Lung (tissue), 12 donors: Measurements from ENCODE around the gene GSTA1. TPM values are rescaled to one million over a fixed set of nuclear protein-coding genes. Genes with fewer than 3 reads are reported as not detected.
"Not testable (repeated sequence)": the region's sequence is repeated elsewhere in the genome, so short reads cannot be mapped to it uniquely, and the experiment has no call there.

Source experiments
- ATAC-seq: fragments of 200-7000 bp; cut with Tn5 transposase; one replicate; pipeline ENCODE4 v1.9.1; 2020; ENCODE audit warnings: moderate number of reproducible peaks; ENCODE audit not compliant: insufficient read depth, low FRiP score
- DNase-seq, 3 donors: peaks; one replicate each; pipeline ENCODE4 v3.0.0-alpha.2; 2013 to 2017
- H3K27ac ChIP-seq, 2 donors: one replicate each; pipeline ENCODE4 v1.5.1; 2013; ENCODE audit warnings: mild to moderate bottlenecking in 2 of 2, moderate library complexity in 2 of 2, control low read depth in 1 of 2, inconsistent platforms in 1 of 2, low read depth in 1 of 2, low read length in 1 of 2
- H3K27me3 ChIP-seq, 3 donors: one replicate each; pipeline ENCODE4 v1.5.1; 2013; ENCODE audit warnings: low read length in 2 of 3; ENCODE audit not compliant: control insufficient read depth in 3 of 3, insufficient read depth in 3 of 3
- H3K36me3 ChIP-seq, 4 donors: one replicate each; pipeline ENCODE4 v1.5.1; 2013; ENCODE audit warnings: low read length in 4 of 4, mild to moderate bottlenecking in 1 of 4, moderate library complexity in 1 of 4; ENCODE audit not compliant: control insufficient read depth in 4 of 4, insufficient read depth in 4 of 4
- H3K4me1 ChIP-seq, 5 donors: one replicate each; pipeline ENCODE4 v1.5.1; 2013; ENCODE audit warnings: low read length in 5 of 5, mild to moderate bottlenecking in 2 of 5, moderate library complexity in 1 of 5; ENCODE audit not compliant: control insufficient read depth in 5 of 5, insufficient read depth in 5 of 5
- H3K4me3 ChIP-seq: one replicate; pipeline ENCODE4 v1.5.1; 2013; ENCODE audit warnings: mild to moderate bottlenecking, control low read depth, moderate library complexity
- H3K9ac ChIP-seq, 2 donors: one replicate each; pipeline ENCODE4 v1.5.1; 2013; ENCODE audit warnings: low read length in 2 of 2, control low read depth in 1 of 2; ENCODE audit not compliant: insufficient read depth in 1 of 2
- H3K9me3 ChIP-seq, 4 donors: one replicate each; pipeline ENCODE4 v1.5.1; 2013; ENCODE audit warnings: low read length in 3 of 4, mild to moderate bottlenecking in 1 of 4, moderate library complexity in 1 of 4; ENCODE audit not compliant: control insufficient read depth in 4 of 4, insufficient read depth in 3 of 4
- WGBS, 2 donors: extraction: QIAGEN DNeasy Blood & Tissue Kit; methylation state at CpG; one replicate each; pipeline ENCODE4 v1.1.7; 2013; 5-methylcytosine and 5-hydroxymethylcytosine counted together
- polyA plus RNA-seq, 2 donors: library from polyadenylated mRNA; stranded (reverse); fragments of 200-250 nt; gene quantifications; one replicate each; pipeline ENCODE4 v1.2.1, GENCODE V29; 2013
- total RNA-seq, 2 donors: library from RNA; depleted of rRNA in 1 of 2; stranded (reverse); fragments of >200 nt in 1 of 2; gene quantifications; one replicate each; pipeline ENCODE4 v1.2.1, GENCODE V29; 2014 to 2021
- TF ChIP-seq, protein P1 (sequence below): IDR thresholded peaks from 2 replicates; pipeline ENCODE4 v1.5.1; 2012; ENCODE audit warnings: mild to moderate bottlenecking; ENCODE audit errors: control extremely low read depth, extremely low read depth
- donor health status: control.
- donor health status: control.
- donor health status: Bipolar disorder and iron deficiency.
- donor health status: healthy.
- donor health status: DM: yes; HTN: yes; CAD: no.

Gene GSTA1
- total and polyA plus RNA-seq, 4 donors = 4.0 to 65.0 (median 29.0) TPM

DNA sequence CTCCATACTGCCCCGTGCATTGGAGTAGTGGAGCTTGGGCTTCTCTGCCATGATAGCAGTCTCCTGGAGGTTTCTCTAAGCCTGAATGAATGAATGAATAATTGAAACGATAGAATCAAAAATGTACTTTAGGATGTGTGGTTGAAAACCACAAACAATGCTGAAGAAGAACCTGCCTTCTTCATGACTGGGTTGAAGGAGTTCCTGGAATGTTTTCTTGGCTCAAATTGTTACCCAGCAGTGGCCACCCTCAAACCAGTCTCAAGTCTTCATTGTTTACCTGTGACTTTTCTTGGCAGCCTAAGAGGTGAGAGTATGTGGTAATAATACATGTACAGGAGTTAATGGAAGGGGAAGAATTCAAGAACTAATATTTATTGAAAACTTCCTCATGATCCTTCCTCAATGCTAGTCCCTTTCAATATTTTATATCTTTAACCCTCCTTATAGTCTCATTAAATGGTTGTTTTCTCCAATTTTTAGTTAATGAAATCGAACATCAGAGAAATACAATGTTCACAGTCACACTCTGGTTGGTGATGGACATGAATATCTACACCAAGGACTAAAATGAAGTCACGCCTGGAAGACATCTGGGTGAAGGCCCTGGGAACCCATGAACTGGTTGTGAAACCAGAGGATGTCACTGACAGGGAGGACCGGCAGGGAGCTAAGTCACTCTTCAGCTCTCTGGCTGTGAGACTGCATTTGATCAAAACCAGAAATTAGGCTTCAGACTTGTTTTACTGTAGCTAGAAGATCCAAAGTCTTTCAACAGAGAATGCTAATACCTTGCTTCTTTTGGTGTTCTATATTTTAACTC is 37.4 kb upstream of the GSTA1 start, which contains the start of gene GSTA5:
TSS of gene GSTA5 (minus strand) at position 51 of the 823 bp plus-strand sequence.
- no peak within 1 kb of the TSS for H3K9ac ChIP-seq
- ATAC-seq = peak; percentile 62
- no peaks in the 10 kb centered on the region for H3K9me3 ChIP-seq
- H3K4me3 ChIP-seq = no peak within 1 kb of the TSS
- DNase-seq = peak in 1 of 3 donors; percentile 12
- 72 to 82% methylated on average over 5 of the region's 5 CpGs for WGBS, 2 donors
- H3K27ac ChIP-seq = no peak within 1 kb of the TSS
- no peaks in the 10 kb centered on the region for H3K27me3 ChIP-seq
- TF ChIP-seq, protein P1, sequence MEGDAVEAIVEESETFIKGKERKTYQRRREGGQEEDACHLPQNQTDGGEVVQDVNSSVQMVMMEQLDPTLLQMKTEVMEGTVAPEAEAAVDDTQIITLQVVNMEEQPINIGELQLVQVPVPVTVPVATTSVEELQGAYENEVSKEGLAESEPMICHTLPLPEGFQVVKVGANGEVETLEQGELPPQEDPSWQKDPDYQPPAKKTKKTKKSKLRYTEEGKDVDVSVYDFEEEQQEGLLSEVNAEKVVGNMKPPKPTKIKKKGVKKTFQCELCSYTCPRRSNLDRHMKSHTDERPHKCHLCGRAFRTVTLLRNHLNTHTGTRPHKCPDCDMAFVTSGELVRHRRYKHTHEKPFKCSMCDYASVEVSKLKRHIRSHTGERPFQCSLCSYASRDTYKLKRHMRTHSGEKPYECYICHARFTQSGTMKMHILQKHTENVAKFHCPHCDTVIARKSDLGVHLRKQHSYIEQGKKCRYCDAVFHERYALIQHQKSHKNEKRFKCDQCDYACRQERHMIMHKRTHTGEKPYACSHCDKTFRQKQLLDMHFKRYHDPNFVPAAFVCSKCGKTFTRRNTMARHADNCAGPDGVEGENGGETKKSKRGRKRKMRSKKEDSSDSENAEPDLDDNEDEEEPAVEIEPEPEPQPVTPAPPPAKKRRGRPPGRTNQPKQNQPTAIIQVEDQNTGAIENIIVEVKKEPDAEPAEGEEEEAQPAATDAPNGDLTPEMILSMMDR = no peak
- no peaks in the 10 kb centered on the region for H3K4me1 ChIP-seq
- no peaks in the 10 kb centered on the region for H3K36me3 ChIP-seq

DNA sequence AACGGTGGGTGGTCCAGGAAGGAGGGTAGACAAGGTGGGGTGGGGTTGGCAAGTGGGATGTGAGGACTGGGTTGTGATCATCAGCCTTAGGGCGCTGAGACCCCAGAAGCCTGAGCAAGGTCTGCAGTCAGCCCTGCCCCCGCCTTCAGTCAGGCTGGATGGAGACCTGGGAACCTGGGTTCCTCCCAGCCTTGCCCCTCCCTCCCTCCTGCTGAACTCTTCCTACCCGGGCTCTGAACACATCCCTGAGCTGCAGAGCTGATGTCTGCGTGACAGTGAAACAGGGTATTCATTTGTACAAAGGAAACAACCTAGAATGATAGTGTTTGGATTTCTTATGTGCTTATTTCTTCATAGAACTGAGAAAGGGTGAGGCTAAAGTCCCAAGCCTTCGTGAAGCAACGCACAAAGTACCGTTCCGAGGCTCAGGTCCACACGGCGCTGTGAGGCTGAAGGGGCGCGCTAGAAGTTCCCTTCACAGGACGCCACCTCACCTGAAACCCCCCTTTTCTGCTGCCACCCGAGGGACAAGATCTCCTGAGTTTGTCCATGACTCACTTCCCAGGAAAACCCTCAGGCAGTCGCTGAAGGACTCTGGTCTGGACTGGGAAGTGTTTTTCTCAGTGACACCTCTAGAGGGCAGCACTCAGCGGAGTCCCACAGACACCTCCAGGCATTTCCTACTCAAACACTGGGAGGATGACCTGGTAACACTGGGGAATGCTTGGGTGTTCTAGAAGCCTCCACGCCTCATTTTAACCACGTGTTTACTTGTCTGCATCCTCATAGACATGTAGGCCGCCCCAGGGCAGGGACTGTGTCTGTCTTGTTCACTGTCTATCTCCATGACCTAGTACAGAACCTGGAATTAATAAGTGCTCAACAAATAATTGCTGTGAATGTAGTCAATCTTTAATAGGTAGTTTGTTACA is 35.8 kb upstream of the GSTA1 start:
- no peaks in the 10 kb centered on the region for H3K36me3 ChIP-seq
- no peak overlapping the region for H3K9ac ChIP-seq
- H3K27ac ChIP-seq = no peak overlapping the region
- peak; percentile 77 for ATAC-seq
- H3K4me1 ChIP-seq = no peaks in the 10 kb centered on the region
- peak; percentile 56 to 58 (median 56) for DNase-seq
- no peak overlapping the region for H3K4me3 ChIP-seq
- no peaks in the 10 kb centered on the region for H3K9me3 ChIP-seq
- TF ChIP-seq, protein P1 = peak; percentile 27
- H3K27me3 ChIP-seq = no peaks in the 10 kb centered on the region
- WGBS, 2 donors = 63 to 67% methylated on average over 20 of the region's 20 CpGs

DNA sequence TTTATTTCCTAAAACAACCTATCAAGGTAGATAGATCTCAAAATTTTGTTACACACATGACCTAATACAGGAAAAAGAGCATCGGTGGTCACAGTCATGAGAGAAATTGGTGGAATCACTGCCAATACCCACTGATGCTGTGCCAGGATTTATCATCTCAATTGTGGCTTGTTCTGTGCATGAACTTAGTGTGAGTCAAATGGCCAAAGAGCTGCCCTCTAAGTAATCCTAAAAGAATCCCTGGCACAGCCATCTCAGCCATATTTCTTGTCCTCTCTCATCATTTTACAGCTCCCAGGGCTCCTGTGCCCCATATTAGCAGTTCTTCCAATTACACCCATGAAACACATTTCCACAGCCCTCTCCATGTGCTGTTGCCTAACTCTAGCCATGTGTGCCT is 30.9 kb upstream of the GSTA1 start:
- ATAC-seq (no peak), DNase-seq (no peak)
- Histone ChIP-seq H3K9ac (no peak overlapping the region), H3K9me3 (peaks cover 0 to under 1% (median 0%) of the 10 kb centered on the region in 4 donors), H3K4me1 (peaks cover 0 to 2% (median 0%) of the 10 kb centered on the region in 5 donors), H3K36me3 (no peaks in the 10 kb centered on the region), H3K27me3 (no peaks in the 10 kb centered on the region), H3K27ac (no peak overlapping the region), H3K4me3 (no peak overlapping the region)
- 84 to 89% methylated on average over 1 of the region's 1 CpG for WGBS, 2 donors
- TF ChIP-seq, protein P1 = no peak

DNA sequence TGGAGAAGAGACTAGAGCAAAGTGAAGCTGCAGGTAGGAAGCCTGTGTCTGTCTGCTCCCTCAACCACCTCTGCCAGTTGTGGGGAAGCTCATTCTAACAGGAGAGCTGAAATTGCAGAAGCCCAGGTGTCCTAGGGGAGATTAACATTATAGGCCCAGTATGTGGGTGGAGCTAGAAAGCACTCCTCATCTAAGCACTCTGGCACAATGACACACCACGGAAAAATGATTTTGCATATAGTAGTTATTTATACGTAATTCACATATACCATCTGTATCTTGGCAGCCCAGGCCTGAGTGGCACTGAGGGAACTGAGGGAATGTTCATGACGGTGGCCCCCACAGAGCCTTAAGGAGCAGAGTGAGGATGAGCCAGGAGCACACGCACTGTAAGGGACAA is 27.3 kb upstream of the GSTA1 start:
- not testable (repeated sequence) for DNase-seq, H3K4me1 ChIP-seq, H3K27ac ChIP-seq, H3K36me3 ChIP-seq, H3K9me3 ChIP-seq, H3K4me3 ChIP-seq, H3K27me3 ChIP-seq, H3K9ac ChIP-seq, ATAC-seq
- 87 to 89% methylated on average over 4 of the region's 4 CpGs for WGBS, 2 donors
